ENCODE data around the gene PLA2G4B. TPM values are rescaled to one million over a fixed set of nuclear protein-coding genes. Genes with fewer than 3 reads are reported as not detected.

PLA2G4B gene
- total RNA-seq, 4 donors from 2014 or later: 6.2 to 13.0 (median 8.6) TPM

DNA sequence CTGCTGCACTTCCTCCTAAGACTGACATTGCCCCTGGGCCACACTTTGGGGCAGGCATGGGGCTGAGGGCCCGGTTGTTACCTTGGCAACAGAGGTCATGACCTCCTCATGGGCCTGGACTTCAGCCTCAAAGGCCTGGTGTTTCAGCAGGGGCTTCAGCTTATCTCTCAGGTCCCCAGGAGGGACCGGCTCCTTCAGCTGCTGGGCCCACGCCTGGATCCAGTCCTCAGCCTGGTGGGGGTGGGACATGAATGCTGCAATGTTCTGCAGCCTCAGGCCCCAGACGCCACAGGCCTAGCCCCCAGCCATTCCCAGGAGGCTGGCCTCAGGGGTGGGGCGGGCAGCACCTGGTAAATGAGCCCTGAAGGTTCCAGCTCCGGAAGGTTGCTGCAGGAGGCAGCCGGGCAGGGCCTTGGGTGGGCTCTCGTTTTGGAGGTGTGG, 27.6 kb downstream of the PLA2G4B start:
- Histone ChIP-seq H3K4me1 (no peaks in the 10 kb centered on the region), H3K27ac (no peak overlapping the region), H3K27me3 (no peaks in the 10 kb centered on the region), H3K9me3 (no peaks in the 10 kb centered on the region), H3K4me3 (replicated peaks in 1 of 3) (no peak overlapping the region), H3K36me3 (no peaks in the 10 kb centered on the region)
- 85 to 100% methylated on average over 1 to 4 of the region's 8 CpGs for WGBS, 2 donors
- intact Hi-C loops (cut with DNase I): no loop called here
- DNase-seq: no peak
- no peak for TF ChIP-seq POLR2A (IDR thresholded peaks at IDR 0.05)
- TF ChIP-seq, protein P1, sequence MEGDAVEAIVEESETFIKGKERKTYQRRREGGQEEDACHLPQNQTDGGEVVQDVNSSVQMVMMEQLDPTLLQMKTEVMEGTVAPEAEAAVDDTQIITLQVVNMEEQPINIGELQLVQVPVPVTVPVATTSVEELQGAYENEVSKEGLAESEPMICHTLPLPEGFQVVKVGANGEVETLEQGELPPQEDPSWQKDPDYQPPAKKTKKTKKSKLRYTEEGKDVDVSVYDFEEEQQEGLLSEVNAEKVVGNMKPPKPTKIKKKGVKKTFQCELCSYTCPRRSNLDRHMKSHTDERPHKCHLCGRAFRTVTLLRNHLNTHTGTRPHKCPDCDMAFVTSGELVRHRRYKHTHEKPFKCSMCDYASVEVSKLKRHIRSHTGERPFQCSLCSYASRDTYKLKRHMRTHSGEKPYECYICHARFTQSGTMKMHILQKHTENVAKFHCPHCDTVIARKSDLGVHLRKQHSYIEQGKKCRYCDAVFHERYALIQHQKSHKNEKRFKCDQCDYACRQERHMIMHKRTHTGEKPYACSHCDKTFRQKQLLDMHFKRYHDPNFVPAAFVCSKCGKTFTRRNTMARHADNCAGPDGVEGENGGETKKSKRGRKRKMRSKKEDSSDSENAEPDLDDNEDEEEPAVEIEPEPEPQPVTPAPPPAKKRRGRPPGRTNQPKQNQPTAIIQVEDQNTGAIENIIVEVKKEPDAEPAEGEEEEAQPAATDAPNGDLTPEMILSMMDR (IDR thresholded peaks at IDR 0.05): no peak

GRCh38 chr15:41866872-41867579, 28.4 kb downstream of the PLA2G4B start:
- H3K27me3 ChIP-seq: no peaks in the 10 kb centered on the region
- H3K9me3 ChIP-seq: no peaks in the 10 kb centered on the region
- intact Hi-C loops (cut with DNase I): no loop called here
- H3K27ac ChIP-seq: no peak overlapping the region
- H3K36me3 ChIP-seq: no peaks in the 10 kb centered on the region
- H3K4me3 ChIP-seq (replicated peaks in 1 of 3): no peak overlapping the region
- H3K4me1 ChIP-seq: no peaks in the 10 kb centered on the region
- TF ChIP-seq, protein P1 (IDR thresholded peaks at IDR 0.05): no peak
- TF ChIP-seq POLR2A (IDR thresholded peaks at IDR 0.05): no peak
- WGBS, 2 donors: 83 to 88% methylated on average over 10 of the region's 25 CpGs
- DNase-seq: no peak

DNA sequence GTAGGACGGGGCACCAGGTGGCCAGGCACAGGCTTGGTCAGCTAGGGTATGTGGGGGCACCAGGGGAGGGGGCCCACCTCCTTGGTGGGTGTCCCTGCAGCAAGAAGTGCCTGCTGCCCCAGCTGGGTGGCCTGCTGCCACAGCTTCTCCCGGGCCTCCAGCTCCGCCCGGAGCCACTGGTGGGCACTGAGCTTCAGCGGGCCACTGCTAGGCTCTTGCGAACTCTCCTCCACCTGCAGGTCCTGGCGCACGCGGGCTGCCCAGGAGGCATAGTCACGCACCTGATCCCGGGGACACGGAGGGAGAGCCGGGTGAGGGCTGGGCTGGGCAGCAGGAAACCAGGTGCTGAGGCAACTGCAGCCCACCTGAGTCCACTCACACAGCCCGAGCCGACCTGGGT, 29.7 kb downstream of the PLA2G4B start:
- no peak for DNase-seq
- 89 to 93% methylated on average over 2 of the region's 15 CpGs for WGBS, 2 donors
- TF ChIP-seq POLR2A (IDR thresholded peaks at IDR 0.05): no peak
- TF ChIP-seq, protein P1 (IDR thresholded peaks at IDR 0.05): no peak
- intact Hi-C loops (cut with DNase I): no loop called here
- Histone ChIP-seq H3K9me3 (no peaks in the 10 kb centered on the region), H3K4me3 (replicated peaks in 1 of 3) (no peak overlapping the region), H3K36me3 (no peaks in the 10 kb centered on the region), H3K4me1 (no peaks in the 10 kb centered on the region), H3K27me3 (no peaks in the 10 kb centered on the region), H3K27ac (no peak overlapping the region)

DNA sequence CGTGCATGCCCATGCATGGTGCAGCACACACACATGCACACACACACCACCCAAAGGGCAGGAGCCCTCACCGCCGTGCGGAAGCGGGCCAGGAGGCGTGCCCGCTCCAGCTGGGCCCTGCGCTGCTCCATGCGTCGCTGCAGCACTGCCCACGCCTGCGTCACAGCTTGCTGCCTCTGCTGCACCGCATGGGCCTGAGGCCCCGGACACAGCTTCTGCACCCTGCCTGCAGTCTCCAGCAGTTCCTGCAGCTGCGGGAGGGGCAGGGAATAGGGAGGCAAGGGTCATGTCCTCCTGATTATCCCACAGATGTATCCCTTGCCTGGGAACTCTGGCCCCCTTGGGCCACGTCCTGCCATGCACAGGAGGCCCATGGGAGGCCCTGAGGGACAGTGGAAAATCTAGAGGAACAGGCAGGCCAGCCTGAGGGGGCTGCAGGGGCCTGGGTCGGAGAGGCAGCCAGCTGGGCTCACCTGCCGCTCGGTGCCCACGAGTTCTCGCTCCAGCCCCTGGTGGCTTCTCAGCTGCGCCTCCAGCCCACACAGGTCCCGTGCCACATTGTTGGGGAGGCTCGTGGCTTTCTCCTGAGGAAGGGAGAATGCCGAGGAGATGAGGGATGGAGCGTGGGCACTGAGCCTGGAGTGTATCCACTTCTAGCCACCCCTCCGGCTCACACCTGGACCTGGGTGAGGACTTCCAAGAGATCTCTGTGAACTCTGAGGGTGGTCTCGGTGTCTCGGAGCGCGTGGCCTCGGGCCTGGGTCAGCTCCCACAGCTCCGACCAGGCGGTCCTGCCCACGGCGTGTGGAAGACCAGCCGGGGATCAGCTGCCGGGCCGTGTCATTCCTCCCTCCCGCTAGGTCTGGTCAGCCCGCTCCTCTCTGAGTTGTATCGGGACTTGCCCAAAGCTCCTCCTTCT, 31.4 kb downstream of the PLA2G4B start:
- Histone ChIP-seq H3K4me1 (no peaks in the 10 kb centered on the region), H3K36me3 (no peaks in the 10 kb centered on the region), H3K4me3 (replicated peaks in 1 of 3) (no peak overlapping the region), H3K27ac (no peak overlapping the region), H3K27me3 (no peaks in the 10 kb centered on the region), H3K9me3 (no peaks in the 10 kb centered on the region)
- no peak for DNase-seq
- intact Hi-C loops (cut with DNase I): no loop called here
- TF ChIP-seq, protein P1 (IDR thresholded peaks at IDR 0.05): no peak
- TF ChIP-seq POLR2A (IDR thresholded peaks at IDR 0.05): no peak
- 92 to 95% methylated on average over 29 to 40 of the region's 42 CpGs for WGBS, 2 donors

GRCh38 chr15:41870689-41871081, 32.0 kb downstream of the PLA2G4B start:
- intact Hi-C loops (cut with DNase I): no loop called here
- no peaks in the 10 kb centered on the region for H3K27me3 ChIP-seq
- 79 to 88% methylated on average over 7 to 8 of the region's 9 CpGs for WGBS, 2 donors
- TF ChIP-seq POLR2A (IDR thresholded peaks at IDR 0.05): no peak
- TF ChIP-seq, protein P1 (IDR thresholded peaks at IDR 0.05): no peak
- H3K36me3 ChIP-seq: no peaks in the 10 kb centered on the region
- H3K4me1 ChIP-seq: no peaks in the 10 kb centered on the region
- H3K27ac ChIP-seq: no peak overlapping the region
- H3K4me3 ChIP-seq (replicated peaks in 1 of 3): no peak overlapping the region
- no peaks in the 10 kb centered on the region for H3K9me3 ChIP-seq
- DNase-seq: peak; percentile 39 to 42
